Smooth muscle cell (in vitro differentiated cells): Measurements from ENCODE around the gene COMT. TPM values are rescaled to one million over a fixed set of nuclear protein-coding genes. Genes with fewer than 3 reads are reported as not detected.

Experiments
- DNase-seq: peaks from one replicate; lab custom pipeline; 2025; ENCODE audit not compliant: unreplicated experiment; lab: John Stamatoyannopoulos, UW
- H2AFZ ChIP-seq: fragments of 200-600 bp; sonication (generic); 2 replicates; pipeline ENCODE4 v1.6.0; 2016; ENCODE audit warnings: antibody characterized with exemption, low read depth, mild to moderate bottlenecking
- H3F3A ChIP-seq: fragments of 200-600 bp; sonication (generic); 2 replicates; pipeline ENCODE4 v1.6.0; 2017; ENCODE audit warnings: antibody characterized with exemption, low read depth
- H3K27ac ChIP-seq: fragments of 200-600 bp; sonication (generic); 2 replicates; pipeline ENCODE4 v1.5.1; 2016; ENCODE audit warnings: low read depth, mild to moderate bottlenecking
- H3K27me3 ChIP-seq: fragments of 200-600 bp; sonication (generic); 2 replicates; pipeline ENCODE4 v1.6.1; 2016; ENCODE audit warnings: low read depth, mild to moderate bottlenecking
- H3K36me3 ChIP-seq: fragments of 200-600 bp; sonication (generic); 2 replicates; pipeline ENCODE4 v1.5.1; 2016; ENCODE audit warnings: low read depth
- H3K4me1 ChIP-seq: fragments of 200-600 bp; sonication (generic); 2 replicates; pipeline ENCODE4 v1.5.1; 2016; ENCODE audit warnings: low read depth
- H3K4me2 ChIP-seq: fragments of 200-600 bp; sonication (generic); 2 replicates; pipeline ENCODE4 v1.6.0; 2016; ENCODE audit warnings: mild to moderate bottlenecking
- H3K4me3 ChIP-seq: fragments of 200-600 bp; sonication (generic); 2 replicates; pipeline ENCODE4 v1.5.1; 2016; ENCODE audit warnings: mild to moderate bottlenecking
- H3K79me2 ChIP-seq: fragments of 200-600 bp; sonication (generic); 2 replicates; pipeline ENCODE4 v1.6.0; 2016; ENCODE audit warnings: low read depth, mild to moderate bottlenecking
- H3K9ac ChIP-seq: fragments of 200-600 bp; sonication (generic); 2 replicates; pipeline ENCODE4 v1.6.0; 2016; ENCODE audit warnings: low read depth
- H3K9me3 ChIP-seq: fragments of 200-600 bp; sonication (generic); replicated peaks from 2 replicates; pipeline ENCODE4 v1.5.1; 2016; ENCODE audit warnings: low read depth
- H4K20me1 ChIP-seq: fragments of 200-600 bp; sonication (generic); 2 replicates; pipeline ENCODE4 v1.6.0; 2016; ENCODE audit warnings: low read depth
- CTCF ChIP-seq: fragments of 200-600 bp; sonication (generic); IDR thresholded peaks from 2 replicates; pipeline ENCODE4 v1.5.1; 2017; ENCODE audit warnings: borderline replicate concordance, mild to moderate bottlenecking, antibody characterized with exemption; ENCODE audit not compliant: insufficient read depth, poor library complexity, severe bottlenecking
- WGBS: methylation state at CpG from one replicate; pipeline ENCODE4 v1.1.7; 2016; ENCODE audit warnings: low lambda C conversion rate; 5-methylcytosine and 5-hydroxymethylcytosine counted together
- polyA plus RNA-seq: library from polyadenylated mRNA; unstranded; fragments of >200 nt; fragmentation: Nextera tagmentation; extraction: Ambion mirVana; gene quantifications from 2 replicates; pipeline ENCODE4 v1.2.1, GENCODE V29; 2016
- total RNA-seq: library from RNA; depleted of rRNA; stranded (reverse); fragments of >200 nt; gene quantifications from 2 replicates; pipeline ENCODE4 v1.2.3, GENCODE V29; 2014

Gene COMT
- total and polyA plus RNA-seq, 2 experiments from 2014 or later: 4.1 to 6.2 TPM

GRCh38 chr22:19987394-19988306 lies 46.1 kb downstream of the COMT start:
- no peak overlapping the region for H3K4me2 ChIP-seq

GRCh38 chr22:19988331-19988808 lies 46.8 kb downstream of the COMT start:
- H3K36me3 ChIP-seq: no peaks in the 10 kb centered on the region
- no peak overlapping the region for H2AFZ ChIP-seq
- TF ChIP-seq CTCF: no peak
- H3F3A ChIP-seq: no peaks in the 10 kb centered on the region
- no peak for DNase-seq
- H3K27me3 ChIP-seq: peaks cover 11% of the 10 kb centered on the region
- H3K9ac ChIP-seq: no peak overlapping the region
- no peaks in the 10 kb centered on the region for H3K79me2 ChIP-seq
- H3K4me1 ChIP-seq: peaks cover 7% of the 10 kb centered on the region
- no peak overlapping the region for H3K27ac ChIP-seq
- no peaks in the 10 kb centered on the region for H3K9me3 ChIP-seq
- H4K20me1 ChIP-seq: no peaks in the 10 kb centered on the region
- 88% methylated on average over 9 of the region's 9 CpGs for WGBS
- no peak overlapping the region for H3K4me3 ChIP-seq
- no peak overlapping the region for H3K4me2 ChIP-seq

More at GRCh38 chr22:19987394-19988306, 46.1 kb downstream of the COMT start:
- Histone ChIP-seq H3K4me1 (peaks cover 7% of the 10 kb centered on the region), H3F3A (no peaks in the 10 kb centered on the region), H3K9ac (no peak overlapping the region), H3K9me3 (no peaks in the 10 kb centered on the region), H3K27me3 (peaks cover 11% of the 10 kb centered on the region), H2AFZ (no peak overlapping the region), H3K4me3 (no peak overlapping the region), H3K36me3 (no peaks in the 10 kb centered on the region), H3K79me2 (no peaks in the 10 kb centered on the region), H3K27ac (no peak overlapping the region), H4K20me1 (no peaks in the 10 kb centered on the region)
- 85% methylated on average over 20 of the region's 24 CpGs for WGBS
- no peak for TF ChIP-seq CTCF
- DNase-seq: no peak

GRCh38 chr22:19988965-19989724 lies 47.6 kb downstream of the COMT start:
- 93% methylated on average over 18 of the region's 18 CpGs for WGBS
- no peak overlapping the region for H3K9ac ChIP-seq
- H4K20me1 ChIP-seq: no peaks in the 10 kb centered on the region
- no peak overlapping the region for H3K27ac ChIP-seq
- H3F3A ChIP-seq: no peaks in the 10 kb centered on the region
- no peaks in the 10 kb centered on the region for H3K79me2 ChIP-seq
- H3K36me3 ChIP-seq: no peaks in the 10 kb centered on the region
- no peak overlapping the region for H3K4me3 ChIP-seq
- no peak overlapping the region for H2AFZ ChIP-seq
- H3K27me3 ChIP-seq: peaks cover 11% of the 10 kb centered on the region
- no peaks in the 10 kb centered on the region for H3K9me3 ChIP-seq
- no peak for DNase-seq
- H3K4me2 ChIP-seq: no peak overlapping the region
- H3K4me1 ChIP-seq: peaks cover 7% of the 10 kb centered on the region
- TF ChIP-seq CTCF: no peak
